WTC11 (cell line): Measurements from ENCODE around the gene TNFRSF4. TPM values are rescaled to one million over a fixed set of nuclear protein-coding genes. Genes with fewer than 3 reads are reported as not detected.

ENCODE experiments used
- ATAC-seq: fragments of 200-7000 bp; cut with Tn5 transposase; 2 replicates; pipeline ENCODE4 v1.10.0; 2021; ENCODE audit warnings: mild to moderate bottlenecking, moderate library complexity
- CTCF ChIA-PET: fragments of 300-600 bp; sonication (Branson Sonifier 250); formaldehyde crosslinking; loops from one replicate; lab custom pipeline; 2021; ENCODE audit warnings: antibody characterized with exemption; lab: Charles Lee
- POLR2A ChIA-PET: fragments of 350-600 bp; sonication (Branson Sonifier 250); formaldehyde crosslinking; loops from one replicate; lab custom pipeline; 2021; ENCODE audit warnings: antibody characterized with exemption; lab: Charles Lee
- DNase-seq: peaks from one replicate; pipeline ENCODE4 v3.0.0; 2021; ENCODE audit warnings: low spot score
- H3K27ac Mint-ChIP-seq: 2 replicates; pipeline ENCODE4 v1.8.0; 2021; ENCODE audit warnings: mixed read lengths
- H3K27me3 Mint-ChIP-seq: 2 replicates; pipeline ENCODE4 v1.8.0; 2021; ENCODE audit warnings: low read depth, mild to moderate bottlenecking, moderate library complexity, mixed read lengths
- H3K36me3 Mint-ChIP-seq: 2 replicates; pipeline ENCODE4 v1.8.0; 2021; ENCODE audit warnings: mixed read lengths
- H3K4me1 Mint-ChIP-seq: 2 replicates; pipeline ENCODE4 v1.8.0; 2022; ENCODE audit warnings: mixed read lengths
- H3K4me3 Mint-ChIP-seq: 2 replicates; pipeline ENCODE4 v1.8.0; 2021; ENCODE audit warnings: mild to moderate bottlenecking, moderate library complexity, mixed read lengths
- H3K9me3 Mint-ChIP-seq: 2 replicates; pipeline ENCODE4 v1.8.0; 2021; ENCODE audit warnings: mixed read lengths
- ARID4B ChIP-seq: sonication (generic); formaldehyde crosslinking; IDR thresholded peaks from 2 replicates; pipeline ENCODE4 v1.8.0; 2023; ENCODE audit warnings: missing genetic modification reagents, mild to moderate bottlenecking, borderline replicate concordance
- ELF4 ChIP-seq: sonication (generic); formaldehyde crosslinking; IDR thresholded peaks from 2 replicates; pipeline ENCODE4 v1.8.1; 2022; ENCODE audit warnings: low read depth, mild to moderate bottlenecking, moderate library complexity, missing genetic modification reagents
- FOXP1 ChIP-seq: sonication (generic); formaldehyde crosslinking; IDR thresholded peaks from 2 replicates; pipeline ENCODE4 v1.8.0; 2022; ENCODE audit warnings: missing genetic modification reagents, mild to moderate bottlenecking, moderate library complexity, borderline replicate concordance
- GRHL2 ChIP-seq: fragments of 250-450 bp; sonication (Bioruptor Pico); IDR thresholded peaks from 2 replicates; pipeline ENCODE4 v1.8.0; 2022; ENCODE audit warnings: mild to moderate bottlenecking, moderate library complexity; ENCODE audit not compliant: insufficient replicate concordance, severe bottlenecking
- IRF2 ChIP-seq: sonication (generic); formaldehyde crosslinking; IDR thresholded peaks from 2 replicates; pipeline ENCODE4 v1.8.0; 2022; ENCODE audit warnings: low read depth, missing genetic modification reagents, borderline replicate concordance
- NFATC4 ChIP-seq: fragments of 250-450 bp; sonication (Bioruptor Pico); IDR thresholded peaks from 2 replicates; pipeline ENCODE4 v1.9.0; 2021; ENCODE audit warnings: mild to moderate bottlenecking
- NFYB ChIP-seq: sonication (generic); formaldehyde crosslinking; conservative IDR thresholded peaks from 2 replicates; pipeline ENCODE4 v1.8.0; 2022; ENCODE audit warnings: low read depth, missing genetic modification reagents
- RORB ChIP-seq: fragments of 250-450 bp; sonication (Bioruptor Pico); IDR thresholded peaks from 2 replicates; pipeline ENCODE4 v1.9.0; 2021; ENCODE audit warnings: mild to moderate bottlenecking
- TCF7 ChIP-seq: sonication (generic); formaldehyde crosslinking; IDR thresholded peaks from 2 replicates; pipeline ENCODE4 v1.8.0; 2022; ENCODE audit warnings: mild to moderate bottlenecking, low read depth, missing genetic modification reagents, moderate library complexity
- TEAD1 ChIP-seq: sonication (generic); formaldehyde crosslinking; IDR thresholded peaks from 2 replicates; pipeline ENCODE4 v1.8.0; 2022; ENCODE audit warnings: mild to moderate bottlenecking, missing genetic modification reagents
- TP53 ChIP-seq: sonication (generic); formaldehyde crosslinking; IDR thresholded peaks from 2 replicates; pipeline ENCODE4 v1.8.1; 2023; ENCODE audit warnings: mild to moderate bottlenecking, missing genetic modification reagents
- USF1 ChIP-seq: sonication (generic); formaldehyde crosslinking; IDR thresholded peaks from 2 replicates; pipeline ENCODE4 v1.8.0; 2022; ENCODE audit warnings: mild to moderate bottlenecking, missing genetic modification reagents
- ZNF219 ChIP-seq: sonication (generic); formaldehyde crosslinking; IDR thresholded peaks from 2 replicates; pipeline ENCODE4 v1.8.0; 2023; ENCODE audit warnings: missing genetic modification reagents, mild to moderate bottlenecking, borderline replicate concordance
- ZNF263 ChIP-seq: sonication (generic); formaldehyde crosslinking; IDR thresholded peaks from 2 replicates; pipeline ENCODE4 v1.8.1; 2022; ENCODE audit warnings: low read depth, mild to moderate bottlenecking, moderate library complexity, missing genetic modification reagents
- ZNF396 ChIP-seq: fragments of 250-450 bp; sonication (Bioruptor Pico); IDR thresholded peaks from 2 replicates; pipeline ENCODE4 v1.8.0; 2021; ENCODE audit warnings: mild to moderate bottlenecking, moderate library complexity, borderline replicate concordance
- total RNA-seq: library from RNA; stranded (reverse); gene quantifications from 3 replicates; pipeline ENCODE4 v1.2.3, GENCODE V29; 2021

TNFRSF4 gene
- total RNA-seq, 1 experiment from 2014 or later: 0.33 TPM

- no peak for TF ChIP-seq ARID4B
- TF ChIP-seq TP53 (CRISPR knock-in tag): no peak
- TF ChIP-seq USF1 (CRISPR knock-in tag): no peak
- no peak for TF ChIP-seq ZNF263 (CRISPR knock-in tag)
- TF ChIP-seq ZNF219 (CRISPR knock-in tag): no peak
- TF ChIP-seq ZNF396 (CRISPR knock-in tag): no peak
- no peak for TF ChIP-seq NFYB
- no peak for TF ChIP-seq IRF2 (CRISPR knock-in tag)
- TF ChIP-seq TEAD1 (CRISPR knock-in tag): no peak
- TF ChIP-seq, all 79 proteins: peak for 0
Observed at GRCh38 chr1:1179346-1179982, 34.5 kb downstream of the TNFRSF4 start (continued).

- Mint-ChIP-seq H3K4me3 (no peak overlapping the region), H3K4me1 (peaks cover 16% of the 10 kb centered on the region), H3K36me3 (no peaks in the 10 kb centered on the region), H3K27me3 (peaks cover 19% of the 10 kb centered on the region), H3K27ac (no peak overlapping the region), H3K9me3 (no peaks in the 10 kb centered on the region)
- TF ChIP-seq TCF7 (CRISPR knock-in tag): 0 out of 2 replicates have a peak, but pooled peaks have one; percentile 17
- no peak for TF ChIP-seq NFATC4 (CRISPR knock-in tag)
- TF ChIP-seq ZNF263 (CRISPR knock-in tag): no peak
- no peak for TF ChIP-seq GRHL2 (CRISPR knock-in tag)
- ATAC-seq (no peak), DNase-seq (peak; percentile 7)
- ChIA-PET POLR2A (no interaction called here), CTCF (no interaction called here)
Observed at GRCh38 chr1:1178794-1179331, 35.1 kb downstream of the TNFRSF4 start.

- no peaks in the 10 kb centered on the region for H3K36me3 Mint-ChIP-seq
- no peak for DNase-seq
- TF ChIP-seq RORB (CRISPR knock-in tag): no peak
- no peak for TF ChIP-seq USF1 (CRISPR knock-in tag)
- no peak for TF ChIP-seq FOXP1 (CRISPR knock-in tag)
- TF ChIP-seq TCF7 (CRISPR knock-in tag): no peak
- TF ChIP-seq ELF4 (CRISPR knock-in tag): no peak
- no peak for TF ChIP-seq NFYB
- TF ChIP-seq ZNF396 (CRISPR knock-in tag): no peak
- H3K27ac Mint-ChIP-seq: no peak overlapping the region
- ChIA-PET CTCF (interaction anchor here (1.0 kb wide), 1 partner anchor 17 kb away, joined by 3 read pairs; no protein-coding TSS in a partner anchor), POLR2A (no interaction called here)
- no peak overlapping the region for H3K4me3 Mint-ChIP-seq
- no peak for ATAC-seq
- peaks cover 16% of the 10 kb centered on the region for H3K4me1 Mint-ChIP-seq
- peaks cover 19% of the 10 kb centered on the region for H3K27me3 Mint-ChIP-seq
- no peaks in the 10 kb centered on the region for H3K9me3 Mint-ChIP-seq
Observed at GRCh38 chr1:1177452-1178206, 36.3 kb downstream of the TNFRSF4 start.
